Subcutaneous abdominal adipose tissue (tissue), 5 donors: ENCODE results near the gene ALDOB.

Experiments used
- H3K27ac ChIP-seq: one replicate; pipeline ENCODE4 v1.7.0; 2013; ENCODE audit warnings: low read depth, mild to moderate bottlenecking, inconsistent platforms, low read length, moderate library complexity
- H3K27me3 ChIP-seq, 5 donors: one replicate each; pipeline ENCODE4 v1.7.0; 2013; ENCODE audit warnings: low read length in 5 of 5, inconsistent platforms in 1 of 5; ENCODE audit not compliant: control insufficient read depth in 5 of 5, insufficient read depth in 4 of 5
- H3K36me3 ChIP-seq, 5 donors: one replicate each; pipeline ENCODE4 v1.7.0; 2013; ENCODE audit warnings: low read length in 5 of 5; ENCODE audit not compliant: control insufficient read depth in 5 of 5, insufficient read depth in 5 of 5
- H3K4me1 ChIP-seq, 5 donors: one replicate each; pipeline ENCODE4 v1.7.0; 2013; ENCODE audit warnings: low read length in 5 of 5, mild to moderate bottlenecking in 3 of 5, moderate library complexity in 1 of 5; ENCODE audit not compliant: control insufficient read depth in 5 of 5, insufficient read depth in 5 of 5
- H3K4me3 ChIP-seq, 5 donors: one replicate each; pipeline ENCODE4 v1.7.0; 2013; ENCODE audit warnings: low read length in 5 of 5, low read depth in 1 of 5
- H3K9ac ChIP-seq, 5 donors: one replicate each; pipeline ENCODE4 v1.7.0; 2013; ENCODE audit warnings: low read length in 5 of 5, mild to moderate bottlenecking in 4 of 5, moderate library complexity in 3 of 5
- H3K9me3 ChIP-seq, 5 donors: one replicate each; pipeline ENCODE4 v1.7.0; 2013; ENCODE audit warnings: low read length in 5 of 5; ENCODE audit not compliant: control insufficient read depth in 5 of 5
- donor health status: healthy.
- donor health status: healthy.
- donor health status: healthy.
- donor health status: healthy.
- donor health status: healthy.

Gene ALDOB

GRCh38 chr9:101381118-101381517 is 54.5 kb downstream of the ALDOB start:
- no peak overlapping the region for H3K9ac ChIP-seq
- no peaks in the 10 kb centered on the region for H3K27me3 ChIP-seq
- H3K36me3 ChIP-seq = no peaks in the 10 kb centered on the region
- H3K4me1 ChIP-seq = no peaks in the 10 kb centered on the region
- no peak overlapping the region for H3K4me3 ChIP-seq
- H3K27ac ChIP-seq = no peak overlapping the region
- peaks cover 0 to 6% (median 3%) of the 10 kb centered on the region in 5 donors for H3K9me3 ChIP-seq

GRCh38 chr9:101380295-101380694 is 55.3 kb downstream of the ALDOB start:
- no peaks in the 10 kb centered on the region for H3K27me3 ChIP-seq
- no peak overlapping the region for H3K4me3 ChIP-seq
- peaks cover 0 to 4% (median 3%) of the 10 kb centered on the region in 5 donors for H3K9me3 ChIP-seq
- no peaks in the 10 kb centered on the region for H3K36me3 ChIP-seq
- no peak overlapping the region for H3K9ac ChIP-seq
- H3K4me1 ChIP-seq = no peaks in the 10 kb centered on the region
- H3K27ac ChIP-seq = no peak overlapping the region

- H3K27ac ChIP-seq = no peak overlapping the region
- no peaks in the 10 kb centered on the region for H3K4me1 ChIP-seq
- no peak overlapping the region for H3K9ac ChIP-seq
- no peak overlapping the region for H3K4me3 ChIP-seq
- no peaks in the 10 kb centered on the region for H3K36me3 ChIP-seq
- peaks cover 0 to 2% (median 0%) of the 10 kb centered on the region in 5 donors for H3K9me3 ChIP-seq
- peaks cover 0 to 2% (median 0%) of the 10 kb centered on the region in 5 donors for H3K27me3 ChIP-seq
Measured at GRCh38 chr9:101376111-101376848, 59.3 kb downstream of the ALDOB start.

- Histone ChIP-seq H3K27ac (no peak overlapping the region), H3K9me3 (peaks cover 0 to 2% (median 0%) of the 10 kb centered on the region in 5 donors), H3K9ac (no peak overlapping the region), H3K4me3 (no peak overlapping the region), H3K27me3 (peaks cover 0 to 2% (median 0%) of the 10 kb centered on the region in 5 donors), H3K4me1 (no peaks in the 10 kb centered on the region), H3K36me3 (no peaks in the 10 kb centered on the region)
Measured at GRCh38 chr9:101375546-101375945, 60.0 kb downstream of the ALDOB start.

DNA sequence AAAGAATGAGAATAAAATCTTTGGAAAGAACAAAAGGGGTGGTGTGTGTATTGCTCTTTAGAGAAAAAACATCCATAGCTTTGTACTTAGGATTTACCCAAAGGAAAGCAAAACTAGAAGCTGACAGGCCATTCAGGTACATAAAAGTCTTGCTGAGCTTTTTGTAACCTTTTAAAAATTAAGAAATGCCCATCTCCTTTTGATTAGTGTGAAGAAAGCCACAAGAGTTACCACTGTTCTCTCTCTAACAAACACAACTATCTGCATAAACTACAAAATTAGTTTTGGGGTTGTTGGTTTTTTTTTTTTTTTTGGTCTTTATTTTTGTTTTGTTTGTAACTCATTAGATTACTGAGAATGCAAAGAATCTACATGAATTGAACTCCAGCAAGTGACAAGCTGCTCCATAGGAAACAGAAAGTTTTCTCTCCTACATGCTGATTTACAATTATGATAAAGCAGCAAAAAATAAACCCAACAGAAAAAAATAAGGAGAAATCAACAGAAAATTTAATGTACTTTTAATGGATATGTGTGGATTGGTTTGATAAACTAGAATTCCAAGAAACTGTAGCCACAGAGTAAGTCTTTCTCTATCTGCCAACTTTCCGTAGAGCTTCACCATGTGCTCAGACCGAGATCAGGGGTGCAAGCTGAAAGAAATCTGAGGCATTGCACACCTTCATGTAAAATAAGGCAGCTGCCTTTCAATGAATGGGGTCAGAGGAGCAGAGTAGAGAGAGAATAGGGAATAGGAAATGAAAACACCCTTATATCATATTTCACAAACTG is 63.1 kb downstream of the ALDOB start:
- Histone ChIP-seq H3K9me3 (peaks cover 0 to 2% (median 0%) of the 10 kb centered on the region in 5 donors), H3K4me3 (no peak overlapping the region), H3K27ac (no peak overlapping the region), H3K4me1 (no peaks in the 10 kb centered on the region), H3K36me3 (no peaks in the 10 kb centered on the region), H3K9ac (no peak overlapping the region), H3K27me3 (peaks cover 0 to 2% (median 0%) of the 10 kb centered on the region in 5 donors)

GRCh38 chr9:101371813-101372212 is 63.8 kb downstream of the ALDOB start:
- Histone ChIP-seq H3K36me3 (no peaks in the 10 kb centered on the region), H3K9ac (no peak overlapping the region), H3K27me3 (peaks cover 0 to 2% (median 0%) of the 10 kb centered on the region in 5 donors), H3K4me1 (no peaks in the 10 kb centered on the region), H3K27ac (no peak overlapping the region), H3K9me3 (peaks cover 0 to 2% (median 0%) of the 10 kb centered on the region in 5 donors), H3K4me3 (no peak overlapping the region)
